Stimulated activated naive CD4-positive, alpha-beta T cell treated with Interleukin-2 at 50 U/mL for 16 hours (primary cell): ENCODE measurements around the gene TMEM163.

Source experiments
- DNase-seq: peaks from one replicate; lab custom pipeline; 2025; lab: John Stamatoyannopoulos, UW

Gene TMEM163

GRCh38 chr2:134410006-134410405, 308.8 kb downstream of the TMEM163 start:
- no peak for DNase-seq

- no peak for DNase-seq
These were observed 310.0 kb downstream of the TMEM163 start for GRCh38 chr2:134408791-134409190.

- no peak for DNase-seq
These were observed 310.4 kb downstream of the TMEM163 start for GRCh38 chr2:134408386-134408785.

GRCh38 chr2:134407154-134407890, 311.5 kb downstream of the TMEM163 start:
- no peak for DNase-seq

- no peak for DNase-seq
These were observed 312.1 kb downstream of the TMEM163 start for GRCh38 chr2:134406736-134407135.

GRCh38 chr2:134406311-134406710, 312.5 kb downstream of the TMEM163 start:
- no peak for DNase-seq
